K562 (cell line): ENCODE results near the gene LYPLA2. TPM values are rescaled to one million over a fixed set of nuclear protein-coding genes. Genes with fewer than 3 reads are reported as not detected.

Source experiments
- CBX1 ChIP-seq: sonication (generic); IDR thresholded peaks from 2 replicates; pipeline ENCODE4 v1.6.1; 2016; ENCODE audit warnings: antibody characterized with exemption, low read depth, mild to moderate bottlenecking
- CREBBP ChIP-seq: IDR thresholded peaks from one replicate; pipeline ENCODE4 v1.6.1; 2012; ENCODE audit warnings: low read depth, mild to moderate bottlenecking, control low read depth, inconsistent platforms, low read length
- CXXC5 ChIP-seq: fragments of 250-450 bp; sonication (Bioruptor Pico); IDR thresholded peaks from 2 replicates; pipeline ENCODE4 v1.8.0; 2022; ENCODE audit warnings: inconsistent platforms, mild to moderate bottlenecking, moderate library complexity
- EP400 ChIP-seq: fragments of 450-650 bp; IDR thresholded peaks from 2 replicates; pipeline ENCODE4 v1.6.1; 2017; ENCODE audit warnings: antibody characterized with exemption, mild to moderate bottlenecking, moderate library complexity
- GTF3C2 ChIP-seq: IDR thresholded peaks from 3 replicates; pipeline ENCODE4 v1.6.1; 2011; ENCODE audit warnings: borderline replicate concordance, mild to moderate bottlenecking, moderate library complexity; ENCODE audit not compliant: insufficient read length; ENCODE audit errors: extremely low read depth
- L3MBTL2 ChIP-seq: fragments of 450-650 bp; IDR thresholded peaks from 2 replicates; pipeline ENCODE4 v1.6.1; 2016; ENCODE audit warnings: mild to moderate bottlenecking, moderate library complexity
- MBD2 ChIP-seq: sonication (generic); IDR thresholded peaks from 2 replicates; pipeline ENCODE4 v1.6.1; 2016; ENCODE audit warnings: low read depth, borderline replicate concordance
- NCOA4 ChIP-seq: fragments of 450-650 bp; IDR thresholded peaks from 2 replicates; pipeline ENCODE4 v1.6.1; 2018; ENCODE audit warnings: mild to moderate bottlenecking; ENCODE audit not compliant: partially characterized antibody
- PML ChIP-seq: IDR thresholded peaks from 2 replicates; pipeline ENCODE4 v1.6.1; 2012; ENCODE audit warnings: low read length, inconsistent platforms
- PPARD ChIP-seq: fragments of 250-450 bp; sonication (Bioruptor Pico); IDR thresholded peaks from 2 replicates; pipeline ENCODE4 v1.8.0; 2022; ENCODE audit warnings: inconsistent platforms, mild to moderate bottlenecking, moderate library complexity
- RB1 ChIP-seq: fragments of 450-650 bp; IDR thresholded peaks from 2 replicates; pipeline ENCODE4 v1.6.1; 2017; ENCODE audit warnings: low read depth, mild to moderate bottlenecking
- SIRT6 ChIP-seq: IDR thresholded peaks from one replicate; pipeline ENCODE4 v1.6.1; 2012; ENCODE audit warnings: low read depth, mild to moderate bottlenecking, control low read depth, inconsistent platforms, low read length, moderate library complexity
- SRF ChIP-seq, 2 experiments: fragments of 250-450, 450-650 bp in 1 of 2; sonication (Bioruptor Pico) in 1 of 2; sonication (generic) in 1 of 2; formaldehyde crosslinking; IDR thresholded peaks; 2 replicates each; pipeline versions ENCODE4 v1.5.0 to v1.5.1; 2020 to 2022; ENCODE audit warnings: mild to moderate bottlenecking in 1 of 2, missing genetic modification reagents in 1 of 2
- TRIM28 ChIP-seq: fragments of 450-650 bp; IDR thresholded peaks from 2 replicates; pipeline ENCODE4 v1.6.1; 2017
- ZNF174 ChIP-seq: fragments of 250-450 bp; sonication (Bioruptor Pico); IDR thresholded peaks from 2 replicates; pipeline ENCODE4 v1.4.0; 2020; ENCODE audit warnings: mild to moderate bottlenecking
- polyA plus RNA-seq, 8 experiments: library from polyadenylated mRNA; depleted of rRNA in 4 of 8; stranded (reverse) in 5 of 8; unstranded in 3 of 8; fragments of >200 nt; fragmentation: Nextera tagmentation in 2 of 8; fragmentation: Illumina TruSeq in 1 of 8; extraction: Ambion mirVana in 2 of 8; extraction: Trizol in 1 of 8; gene quantifications; 2 replicates each; pipeline versions ENCODE4 v1.2.1 to v1.2.3, GENCODE V29; 2011 to 2014; ENCODE audit warnings: inconsistent platforms in 1 of 8, missing spikeins in 1 of 8
- total RNA-seq, 7 experiments: library from RNA; depleted of rRNA in 6 of 7; stranded (reverse); fragments of >200 nt in 6 of 7; fragmentation: Illumina TruSeq in 2 of 7; extraction: Trizol in 2 of 7; gene quantifications; 2 replicates each; pipeline versions ENCODE4 v1.2.1 to v1.2.3, GENCODE V29; 2011 to 2021; ENCODE audit warnings: low replicate concordance in 1 of 7
- TF ChIP-seq, protein P1 (sequence below): fragments of 450-650 bp; IDR thresholded peaks from 2 replicates; pipeline ENCODE4 v1.6.1; 2016; ENCODE audit warnings: low read depth

Gene LYPLA2
- total and polyA plus RNA-seq, 9 of the 15 experiments (the other 6 are each of a cell fraction or from before 2014, with no cell fraction given): 3.9 to 128 (median 60.1) TPM

DNA sequence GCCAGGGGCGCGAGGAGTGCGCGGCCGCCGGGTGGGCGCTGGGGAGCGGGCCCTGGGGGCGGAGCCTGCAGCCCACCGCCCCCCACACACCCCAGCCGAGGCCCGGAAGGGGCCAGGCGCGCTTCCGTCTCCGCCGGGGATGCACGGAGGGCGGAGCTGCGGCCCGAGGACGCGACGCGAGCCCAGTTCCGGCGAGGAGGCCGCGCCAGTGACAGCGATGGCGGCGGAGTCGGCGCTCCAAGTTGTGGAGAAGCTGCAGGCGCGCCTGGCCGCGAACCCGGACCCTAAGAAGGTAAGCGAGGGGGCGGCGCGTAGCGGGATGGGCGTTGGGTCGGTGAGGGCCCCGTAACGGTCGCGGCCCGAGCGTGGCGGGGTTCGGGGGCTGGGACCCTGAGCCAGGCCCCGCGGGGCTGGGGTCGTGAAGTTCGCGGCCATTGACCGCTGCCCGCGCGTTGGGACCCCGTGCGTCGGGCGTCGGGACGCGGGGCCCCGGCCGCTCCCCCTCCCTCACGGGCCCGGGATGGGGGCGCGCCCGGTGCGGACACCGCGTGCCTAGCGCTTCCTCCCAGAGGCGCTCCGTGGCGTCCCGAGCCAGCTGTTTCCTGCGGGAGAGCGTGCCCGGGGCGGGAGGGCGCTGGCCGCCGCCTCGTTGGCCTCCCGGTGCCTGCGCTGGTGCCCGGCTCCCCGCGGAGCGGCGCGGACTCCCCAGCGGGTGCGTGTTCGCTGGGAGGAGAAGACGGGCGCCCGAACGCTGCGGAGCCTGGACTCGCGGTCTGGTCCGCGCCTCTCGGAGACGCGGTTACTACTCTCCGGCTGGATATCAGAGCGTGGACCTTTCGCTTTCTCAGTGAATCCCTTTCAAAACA is 47.4 kb upstream of the LYPLA2 start, which contains the start of gene ELOA (continued):
- TF ChIP-seq L3MBTL2 (peak; percentile 59; the same call in 1 of the 2 replicates), SIRT6 (no peak), CREBBP (no peak), NCOA4 (no peak), GTF3C2 (no peak), SRF (CRISPR knock-in tag; IDR thresholded peaks at IDR 0.05) (no peak), CXXC5 (peak; percentile 85), PML (peak; percentile 29; the same call in 1 of the 2 replicates), RB1 (peak; percentile 69), CBX1 (peak; percentile 69; the same call in 1 of the 2 replicates), PPARD (CRISPR knock-in tag) (no peak), EP400 (peak; percentile 74; the same call in 1 of the 2 replicates), ZNF174 (CRISPR knock-in tag) (no peak), MBD2 (peak; percentile 35; the same call in 1 of the 2 replicates), TRIM28 (no peak)
- TF ChIP-seq, protein P1, sequence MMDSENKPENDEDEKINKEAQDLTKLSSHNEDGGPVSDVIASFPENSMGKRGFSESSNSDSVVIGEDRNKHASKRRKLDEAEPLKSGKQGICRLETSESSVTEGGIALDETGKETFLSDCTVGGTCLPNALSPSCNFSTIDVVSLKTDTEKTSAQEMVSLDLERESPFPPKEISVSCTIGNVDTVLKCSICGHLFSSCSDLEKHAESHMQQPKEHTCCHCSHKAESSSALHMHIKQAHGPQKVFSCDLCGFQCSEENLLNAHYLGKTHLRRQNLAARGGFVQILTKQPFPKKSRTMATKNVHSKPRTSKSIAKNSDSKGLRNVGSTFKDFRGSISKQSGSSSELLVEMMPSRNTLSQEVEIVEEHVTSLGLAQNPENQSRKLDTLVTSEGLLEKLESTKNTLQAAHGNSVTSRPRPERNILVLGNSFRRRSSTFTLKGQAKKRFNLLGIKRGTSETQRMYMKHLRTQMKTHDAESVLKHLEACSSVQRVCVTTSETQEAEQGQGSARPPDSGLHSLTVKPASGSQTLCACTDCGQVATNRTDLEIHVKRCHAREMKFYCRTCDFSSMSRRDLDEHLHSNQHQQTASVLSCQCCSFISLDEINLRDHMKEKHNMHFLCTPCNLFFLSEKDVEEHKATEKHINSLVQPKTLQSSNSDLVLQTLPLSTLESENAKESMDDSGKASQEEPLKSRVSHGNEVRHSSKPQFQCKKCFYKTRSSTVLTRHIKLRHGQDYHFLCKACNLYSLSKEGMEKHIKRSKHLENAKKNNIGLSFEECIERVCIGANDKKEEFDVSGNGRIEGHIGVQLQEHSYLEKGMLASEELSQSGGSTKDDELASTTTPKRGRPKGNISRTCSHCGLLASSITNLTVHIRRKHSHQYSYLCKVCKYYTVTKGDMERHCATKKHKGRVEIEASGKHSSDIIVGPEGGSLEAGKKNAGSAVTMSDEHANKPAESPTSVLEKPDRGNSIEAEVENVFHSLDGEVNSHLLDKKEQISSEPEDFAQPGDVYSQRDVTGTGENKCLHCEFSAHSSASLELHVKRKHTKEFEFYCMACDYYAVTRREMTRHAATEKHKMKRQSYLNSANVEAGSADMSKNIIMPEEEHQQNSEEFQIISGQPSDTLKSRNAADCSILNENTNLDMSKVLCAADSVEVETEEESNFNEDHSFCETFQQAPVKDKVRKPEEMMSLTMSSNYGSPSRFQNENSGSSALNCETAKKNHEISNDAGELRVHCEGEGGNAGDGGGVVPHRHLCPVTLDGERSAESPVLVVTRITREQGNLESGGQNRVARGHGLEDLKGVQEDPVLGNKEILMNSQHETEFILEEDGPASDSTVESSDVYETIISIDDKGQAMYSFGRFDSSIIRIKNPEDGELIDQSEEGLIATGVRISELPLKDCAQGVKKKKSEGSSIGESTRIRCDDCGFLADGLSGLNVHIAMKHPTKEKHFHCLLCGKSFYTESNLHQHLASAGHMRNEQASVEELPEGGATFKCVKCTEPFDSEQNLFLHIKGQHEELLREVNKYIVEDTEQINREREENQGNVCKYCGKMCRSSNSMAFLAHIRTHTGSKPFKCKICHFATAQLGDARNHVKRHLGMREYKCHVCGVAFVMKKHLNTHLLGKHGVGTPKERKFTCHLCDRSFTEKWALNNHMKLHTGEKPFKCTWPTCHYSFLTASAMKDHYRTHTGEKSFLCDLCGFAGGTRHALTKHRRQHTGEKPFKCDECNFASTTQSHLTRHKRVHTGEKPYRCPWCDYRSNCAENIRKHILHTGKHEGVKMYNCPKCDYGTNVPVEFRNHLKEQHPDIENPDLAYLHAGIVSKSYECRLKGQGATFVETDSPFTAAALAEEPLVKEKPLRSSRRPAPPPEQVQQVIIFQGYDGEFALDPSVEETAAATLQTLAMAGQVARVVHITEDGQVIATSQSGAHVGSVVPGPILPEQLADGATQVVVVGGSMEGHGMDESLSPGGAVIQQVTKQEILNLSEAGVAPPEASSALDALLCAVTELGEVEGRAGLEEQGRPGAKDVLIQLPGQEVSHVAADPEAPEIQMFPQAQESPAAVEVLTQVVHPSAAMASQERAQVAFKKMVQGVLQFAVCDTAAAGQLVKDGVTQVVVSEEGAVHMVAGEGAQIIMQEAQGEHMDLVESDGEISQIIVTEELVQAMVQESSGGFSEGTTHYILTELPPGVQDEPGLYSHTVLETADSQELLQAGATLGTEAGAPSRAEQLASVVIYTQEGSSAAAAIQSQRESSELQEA: no peak
